HepG2 (cell line): ENCODE data around the gene RRBP1. TPM values are rescaled to one million over a fixed set of nuclear protein-coding genes. Genes with fewer than 3 reads are reported as not detected.

Source experiments
- ATAD3A ChIP-seq: sonication (generic); formaldehyde crosslinking; IDR thresholded peaks from 2 replicates; pipeline ENCODE4 v1.4.0; 2020; ENCODE audit warnings: missing genetic modification reagents
- BHLHE40 ChIP-seq: IDR thresholded peaks from 2 replicates; pipeline ENCODE4 v1.6.1; 2011; ENCODE audit warnings: low read length, improper control_type of control experiment
- CENPT ChIP-seq: sonication (generic); formaldehyde crosslinking; IDR thresholded peaks from 2 replicates; pipeline ENCODE4 v1.8.0; 2022; ENCODE audit warnings: low read depth, mild to moderate bottlenecking, moderate library complexity, missing genetic modification reagents
- CREM ChIP-seq, 2 experiments: sonication (generic) in 1 of 2; formaldehyde crosslinking in 1 of 2; IDR thresholded peaks; 2 replicates each; pipeline versions ENCODE4 v1.4.0 to v1.6.1; 2016 to 2020; ENCODE audit warnings: antibody characterized with exemption in 1 of 2, mild to moderate bottlenecking in 1 of 2, missing genetic modification reagents in 1 of 2
- DNMT3B ChIP-seq: conservative IDR thresholded peaks from 2 replicates; pipeline ENCODE4 v1.6.1; 2016; ENCODE audit warnings: missing biosample characterization, control low read depth
- GABPB1 ChIP-seq: IDR thresholded peaks from 2 replicates; pipeline ENCODE4 v1.6.1; 2016; ENCODE audit warnings: mild to moderate bottlenecking, missing genetic modification reagents, moderate library complexity, missing compliant biosample characterization
- MEIS1 ChIP-seq: sonication (generic); formaldehyde crosslinking; IDR thresholded peaks from 2 replicates; pipeline ENCODE4 v1.9.0; 2021; ENCODE audit warnings: mild to moderate bottlenecking, missing genetic modification reagents, moderate library complexity, borderline replicate concordance
- MIER3 ChIP-seq: IDR thresholded peaks from 2 replicates; pipeline ENCODE4 v1.6.1; 2016; ENCODE audit warnings: missing compliant biosample characterization, borderline replicate concordance
- PBX2 ChIP-seq: IDR thresholded peaks from 2 replicates; pipeline ENCODE4 v1.6.1; 2016; ENCODE audit warnings: control low read depth
- RAD51 ChIP-seq: fragments of 450-650 bp; IDR thresholded peaks from 2 replicates; pipeline ENCODE4 v1.6.1; 2016; ENCODE audit warnings: borderline replicate concordance
- TEF ChIP-seq: sonication (generic); formaldehyde crosslinking; IDR thresholded peaks from 2 replicates; pipeline ENCODE4 v1.5.0; 2020; ENCODE audit warnings: missing genetic modification reagents
- ZNF451 ChIP-seq: sonication (generic); formaldehyde crosslinking; IDR thresholded peaks from 2 replicates; pipeline ENCODE4 v1.5.0; 2020; ENCODE audit warnings: mild to moderate bottlenecking, missing genetic modification reagents
- ZNF609 ChIP-seq: sonication (generic); formaldehyde crosslinking; IDR thresholded peaks from 2 replicates; pipeline ENCODE4 v1.4.0; 2020; ENCODE audit warnings: mild to moderate bottlenecking, missing genetic modification reagents, borderline replicate concordance
- ZNF672 ChIP-seq: sonication (generic); formaldehyde crosslinking; IDR thresholded peaks from 2 replicates; pipeline ENCODE4 v1.8.1; 2022; ENCODE audit warnings: missing genetic modification reagents
- ZNF737 ChIP-seq: sonication (generic); formaldehyde crosslinking; IDR thresholded peaks from 2 replicates; pipeline ENCODE4 v1.5.0; 2020; ENCODE audit warnings: missing genetic modification reagents, mild to moderate bottlenecking, borderline replicate concordance
- ZNF746 ChIP-seq: sonication (generic); formaldehyde crosslinking; IDR thresholded peaks from 2 replicates; pipeline ENCODE4 v1.8.0; 2022; ENCODE audit warnings: mild to moderate bottlenecking, missing genetic modification reagents
- ZNF747 ChIP-seq: sonication (generic); formaldehyde crosslinking; IDR thresholded peaks from 2 replicates; pipeline ENCODE4 v1.8.1; 2023; ENCODE audit warnings: missing genetic modification reagents, mild to moderate bottlenecking, borderline replicate concordance
- ZNF790 ChIP-seq: sonication (generic); formaldehyde crosslinking; IDR thresholded peaks from 2 replicates; pipeline ENCODE4 v1.8.0; 2022; ENCODE audit warnings: missing genetic modification reagents, mild to moderate bottlenecking, borderline replicate concordance
- ZNF891 ChIP-seq: sonication (generic); formaldehyde crosslinking; IDR thresholded peaks from 2 replicates; pipeline ENCODE4 v1.5.0; 2020; ENCODE audit warnings: mild to moderate bottlenecking, missing genetic modification reagents
- polyA plus RNA-seq, 8 experiments: library from polyadenylated mRNA; depleted of rRNA in 3 of 8; stranded (reverse) in 7 of 8; unstranded in 1 of 8; fragments of >200 nt; fragmentation: Illumina TruSeq in 4 of 8; extraction: Trizol in 4 of 8; gene quantifications; 2 replicates each; pipeline versions ENCODE4 v1.2.1 to v1.2.3, GENCODE V29; 2011 to 2016; ENCODE audit warnings: low read depth in 4 of 8, missing spikeins in 1 of 8, mixed read lengths in 1 of 8; ENCODE audit not compliant: insufficient read depth in 1 of 8
- total RNA-seq, 5 experiments: library from RNA; depleted of rRNA; stranded (reverse); fragments of >200 nt; fragmentation: Illumina TruSeq; extraction: Trizol; gene quantifications; 2 replicates each; pipeline ENCODE4 v1.2.3, GENCODE V29; 2016; ENCODE audit warnings: low read depth in 1 of 5
- TF ChIP-seq, protein P1 (sequence below): IDR thresholded peaks from 2 replicates; pipeline ENCODE4 v1.6.1; 2016; ENCODE audit warnings: missing genetic modification reagents, missing compliant biosample characterization
- TF ChIP-seq, protein P2 (sequence below): sonication (generic); formaldehyde crosslinking; IDR thresholded peaks from 2 replicates; pipeline ENCODE4 v1.4.0; 2020; ENCODE audit warnings: missing genetic modification reagents
- TF ChIP-seq, protein P3 (sequence below): IDR thresholded peaks from 2 replicates; pipeline ENCODE4 v1.6.1; 2012; ENCODE audit warnings: inconsistent platforms

The RRBP1 gene
- total and polyA plus RNA-seq, 2 of the 13 experiments (the other 11 are each of a cell fraction or from before 2014, with no cell fraction given): 150 to 222 TPM

GRCh38 chr20:17568972-17569521 lies 113.0 kb downstream of the RRBP1 start (continued):
- TF ChIP-seq ZNF609 (CRISPR knock-in tag): 0 out of 2 replicates have a peak, but pooled peaks have one; percentile 40
- TF ChIP-seq, protein P1, sequence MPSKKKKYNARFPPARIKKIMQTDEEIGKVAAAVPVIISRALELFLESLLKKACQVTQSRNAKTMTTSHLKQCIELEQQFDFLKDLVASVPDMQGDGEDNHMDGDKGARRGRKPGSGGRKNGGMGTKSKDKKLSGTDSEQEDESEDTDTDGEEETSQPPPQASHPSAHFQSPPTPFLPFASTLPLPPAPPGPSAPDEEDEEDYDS: peak; percentile 46; the same call in 1 of the 2 replicates
- no peak for TF ChIP-seq ZNF737 (CRISPR knock-in tag)
- no peak for TF ChIP-seq MEIS1 (CRISPR knock-in tag)
- TF ChIP-seq RAD51: no peak
- TF ChIP-seq PBX2 (CRISPR knock-in tag): no peak
- no peak for TF ChIP-seq ZNF747 (CRISPR knock-in tag)
- peak; percentile 86; the same call in 1 of the 2 replicates for TF ChIP-seq ZNF746
- no peak for TF ChIP-seq TEF (CRISPR knock-in tag)
- 0 out of 2 replicates have a peak, but pooled peaks have one; percentile 22 for TF ChIP-seq CREM (IDR thresholded peaks at IDR 0.05)
- TF ChIP-seq CREM (CRISPR knock-in tag; IDR thresholded peaks at IDR 0.05): no peak
- TF ChIP-seq BHLHE40: peak; percentile 69
- no peak for TF ChIP-seq CENPT (CRISPR knock-in tag)
- no peak for TF ChIP-seq ZNF672 (CRISPR knock-in tag)
- TF ChIP-seq, protein P2, sequence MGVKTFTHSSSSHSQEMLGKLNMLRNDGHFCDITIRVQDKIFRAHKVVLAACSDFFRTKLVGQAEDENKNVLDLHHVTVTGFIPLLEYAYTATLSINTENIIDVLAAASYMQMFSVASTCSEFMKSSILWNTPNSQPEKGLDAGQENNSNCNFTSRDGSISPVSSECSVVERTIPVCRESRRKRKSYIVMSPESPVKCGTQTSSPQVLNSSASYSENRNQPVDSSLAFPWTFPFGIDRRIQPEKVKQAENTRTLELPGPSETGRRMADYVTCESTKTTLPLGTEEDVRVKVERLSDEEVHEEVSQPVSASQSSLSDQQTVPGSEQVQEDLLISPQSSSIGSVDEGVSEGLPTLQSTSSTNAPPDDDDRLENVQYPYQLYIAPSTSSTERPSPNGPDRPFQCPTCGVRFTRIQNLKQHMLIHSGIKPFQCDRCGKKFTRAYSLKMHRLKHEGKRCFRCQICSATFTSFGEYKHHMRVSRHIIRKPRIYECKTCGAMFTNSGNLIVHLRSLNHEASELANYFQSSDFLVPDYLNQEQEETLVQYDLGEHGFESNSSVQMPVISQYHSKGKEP: no peak
- TF ChIP-seq ZNF451 (CRISPR knock-in tag): no peak
- TF ChIP-seq ZNF790 (CRISPR knock-in tag): no peak
- TF ChIP-seq ATAD3A: no peak
- TF ChIP-seq ZNF891 (CRISPR knock-in tag): 0 out of 2 replicates have a peak, but pooled peaks have one; percentile 30
- peak; percentile 17; the same call in 1 of the 2 replicates for TF ChIP-seq MIER3 (CRISPR knock-in tag)
- no peak for TF ChIP-seq DNMT3B (CRISPR knock-in tag)
- peak; percentile 52; the same call in 1 of the 2 replicates for TF ChIP-seq GABPB1 (CRISPR knock-in tag)
- TF ChIP-seq, protein P3, sequence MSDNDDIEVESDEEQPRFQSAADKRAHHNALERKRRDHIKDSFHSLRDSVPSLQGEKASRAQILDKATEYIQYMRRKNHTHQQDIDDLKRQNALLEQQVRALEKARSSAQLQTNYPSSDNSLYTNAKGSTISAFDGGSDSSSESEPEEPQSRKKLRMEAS: peak; percentile 58
